Measurements from ENCODE around the gene SOS1.

SOS1 gene

GRCh38 chr2:39099310-39099869 lies 21.5 kb downstream of the SOS1 start:
- DNase-seq (ENCODE audit: low read depth), result no peak
- H3K4me3 ChIP-seq (ENCODE audit: low read depth, low read length), result no peak overlapping the region

GRCh38 chr2:39095624-39096023 lies 25.2 kb downstream of the SOS1 start:
- no peak overlapping the region for H3K4me3 ChIP-seq (ENCODE audit: low read depth, low read length)
- TF ChIP-seq MYC (IDR thresholded peaks at IDR 0.05; ENCODE audit: low read depth, low read length), result no peak
- TF ChIP-seq MAX (IDR thresholded peaks at IDR 0.05; ENCODE audit: low read depth, low read length), result no peak
- no peak for TF ChIP-seq CTCF (IDR thresholded peaks at IDR 0.05; ENCODE audit: low read depth, low read length)
- no peak for DNase-seq (ENCODE audit: low read depth)

More at GRCh38 chr2:39099310-39099869, 21.5 kb downstream of the SOS1 start:
- TF ChIP-seq CTCF (IDR thresholded peaks at IDR 0.05; ENCODE audit: low read depth, low read length) (no peak), MYC (IDR thresholded peaks at IDR 0.05; ENCODE audit: low read depth, low read length) (no peak), MAX (IDR thresholded peaks at IDR 0.05; ENCODE audit: low read depth, low read length) (no peak), POLR2A (IDR thresholded peaks at IDR 0.05; ENCODE audit: extremely low read depth, insufficient read length) (no peak)

GRCh38 chr2:39094717-39095363 lies 26.0 kb downstream of the SOS1 start:
- TF ChIP-seq POLR2A (IDR thresholded peaks at IDR 0.05; ENCODE audit: extremely low read depth, insufficient read length) (no peak), MYC (IDR thresholded peaks at IDR 0.05; ENCODE audit: low read depth, low read length) (no peak), MAX (IDR thresholded peaks at IDR 0.05; ENCODE audit: low read depth, low read length) (no peak), CTCF (IDR thresholded peaks at IDR 0.05; ENCODE audit: low read depth, low read length) (no peak)
- DNase-seq (ENCODE audit: low read depth), result peak; percentile 53
- H3K4me3 ChIP-seq (ENCODE audit: low read depth, low read length), result no peak overlapping the region

- no peak overlapping the region for H3K4me3 ChIP-seq (ENCODE audit: low read depth, low read length)
Observed at GRCh38 chr2:39093218-39093898, 27.5 kb downstream of the SOS1 start.

GRCh38 chr2:39091543-39091942 lies 29.3 kb downstream of the SOS1 start:
- no peak for TF ChIP-seq CTCF (IDR thresholded peaks at IDR 0.05; ENCODE audit: low read depth, low read length)
- no peak for TF ChIP-seq POLR2A (IDR thresholded peaks at IDR 0.05; ENCODE audit: extremely low read depth, insufficient read length)
- TF ChIP-seq MYC (IDR thresholded peaks at IDR 0.05; ENCODE audit: low read depth, low read length), result no peak
- no peak for TF ChIP-seq MAX (IDR thresholded peaks at IDR 0.05; ENCODE audit: low read depth, low read length)
- no peak for DNase-seq (ENCODE audit: low read depth)
- H3K4me3 ChIP-seq (ENCODE audit: low read depth, low read length), result no peak overlapping the region

More at GRCh38 chr2:39093218-39093898, 27.5 kb downstream of the SOS1 start:
- DNase-seq (ENCODE audit: low read depth), result no peak
- TF ChIP-seq POLR2A (IDR thresholded peaks at IDR 0.05; ENCODE audit: extremely low read depth, insufficient read length), result no peak
- no peak for TF ChIP-seq CTCF (IDR thresholded peaks at IDR 0.05; ENCODE audit: low read depth, low read length)
- no peak for TF ChIP-seq MYC (IDR thresholded peaks at IDR 0.05; ENCODE audit: low read depth, low read length)
- TF ChIP-seq MAX (IDR thresholded peaks at IDR 0.05; ENCODE audit: low read depth, low read length), result no peak
